SK-N-SH treated with all-trans-retinoic acid at 6 μM for 48 hours (cell line): ENCODE results near the gene ADRA1B.

Experiments used
- ARNTL ChIP-seq: fragments of 450-650 bp; formaldehyde crosslinking; IDR thresholded peaks from 2 replicates; pipeline ENCODE4 v1.5.0; 2020; ENCODE audit warnings: low read depth, mild to moderate bottlenecking, moderate library complexity, borderline replicate concordance
- CREB5 ChIP-seq: fragments of 250-450 bp; sonication (Bioruptor Pico); IDR thresholded peaks from 2 replicates; pipeline ENCODE4 v1.5.1; 2020; ENCODE audit warnings: low read depth, mild to moderate bottlenecking, moderate library complexity
- RARB ChIP-seq: fragments of 250-450 bp; sonication (Bioruptor Pico); IDR thresholded peaks from 2 replicates; pipeline ENCODE4 v1.8.0; 2021; ENCODE audit warnings: mild to moderate bottlenecking, moderate library complexity
- TCF4 ChIP-seq: fragments of 250-450 bp; sonication (Bioruptor Pico); IDR thresholded peaks from 2 replicates; pipeline ENCODE4 v1.8.0; 2021; ENCODE audit warnings: mild to moderate bottlenecking, moderate library complexity, borderline replicate concordance
- ZFP3 ChIP-seq: fragments of 250-450 bp; sonication (Bioruptor Pico); IDR thresholded peaks from 2 replicates; pipeline ENCODE4 v1.5.0; 2020; ENCODE audit warnings: mild to moderate bottlenecking, moderate library complexity
- ZNF565 ChIP-seq: fragments of 450-650 bp; formaldehyde crosslinking; conservative IDR thresholded peaks from 2 replicates; pipeline ENCODE4 v1.5.0; 2020; ENCODE audit warnings: low read depth, mild to moderate bottlenecking, moderate library complexity
- TF ChIP-seq, protein P1 (sequence below): fragments of 250-450 bp; sonication (Bioruptor Pico); IDR thresholded peaks from 2 replicates; pipeline ENCODE4 v1.8.0; 2020; ENCODE audit warnings: mild to moderate bottlenecking, moderate library complexity, borderline replicate concordance

DNA sequence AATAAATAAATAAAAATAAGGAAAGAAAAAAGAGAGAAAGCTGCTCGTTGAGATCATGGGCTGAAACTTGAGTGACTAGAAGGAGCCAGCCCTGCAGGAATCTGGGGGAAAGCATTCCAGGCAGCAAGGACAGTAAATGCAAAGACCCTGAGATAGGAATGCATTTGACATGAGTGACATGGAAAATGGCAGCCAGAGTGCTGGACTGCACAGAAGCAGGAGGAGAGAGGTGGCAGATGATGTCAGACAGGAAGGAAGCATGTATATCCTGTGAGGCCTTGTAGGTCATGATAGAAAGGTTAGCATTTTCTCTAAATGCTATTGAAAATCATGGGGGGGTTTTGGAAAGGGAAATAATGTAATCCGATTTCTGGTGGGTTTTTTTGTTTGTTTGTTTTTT lies 29.1 kb downstream of the ADRA1B start:
- TF ChIP-seq, protein P1, sequence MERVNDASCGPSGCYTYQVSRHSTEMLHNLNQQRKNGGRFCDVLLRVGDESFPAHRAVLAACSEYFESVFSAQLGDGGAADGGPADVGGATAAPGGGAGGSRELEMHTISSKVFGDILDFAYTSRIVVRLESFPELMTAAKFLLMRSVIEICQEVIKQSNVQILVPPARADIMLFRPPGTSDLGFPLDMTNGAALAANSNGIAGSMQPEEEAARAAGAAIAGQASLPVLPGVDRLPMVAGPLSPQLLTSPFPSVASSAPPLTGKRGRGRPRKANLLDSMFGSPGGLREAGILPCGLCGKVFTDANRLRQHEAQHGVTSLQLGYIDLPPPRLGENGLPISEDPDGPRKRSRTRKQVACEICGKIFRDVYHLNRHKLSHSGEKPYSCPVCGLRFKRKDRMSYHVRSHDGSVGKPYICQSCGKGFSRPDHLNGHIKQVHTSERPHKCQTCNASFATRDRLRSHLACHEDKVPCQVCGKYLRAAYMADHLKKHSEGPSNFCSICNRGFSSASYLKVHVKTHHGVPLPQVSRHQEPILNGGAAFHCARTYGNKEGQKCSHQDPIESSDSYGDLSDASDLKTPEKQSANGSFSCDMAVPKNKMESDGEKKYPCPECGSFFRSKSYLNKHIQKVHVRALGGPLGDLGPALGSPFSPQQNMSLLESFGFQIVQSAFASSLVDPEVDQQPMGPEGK: no peak
- TF ChIP-seq RARB: no peak
- no peak for TF ChIP-seq ARNTL (CRISPR knock-in tag)
- TF ChIP-seq ZFP3 (CRISPR knock-in tag): no peak
- TF ChIP-seq TCF4 (CRISPR knock-in tag): no peak
- TF ChIP-seq CREB5 (CRISPR knock-in tag): no peak
- TF ChIP-seq ZNF565 (CRISPR knock-in tag): no peak
